Measurements from ENCODE around the gene MRPS10.

GRCh38 chr6:42259286-42259685 is 41.6 kb upstream of the MRPS10 start:
- TF ChIP-seq, protein P1, sequence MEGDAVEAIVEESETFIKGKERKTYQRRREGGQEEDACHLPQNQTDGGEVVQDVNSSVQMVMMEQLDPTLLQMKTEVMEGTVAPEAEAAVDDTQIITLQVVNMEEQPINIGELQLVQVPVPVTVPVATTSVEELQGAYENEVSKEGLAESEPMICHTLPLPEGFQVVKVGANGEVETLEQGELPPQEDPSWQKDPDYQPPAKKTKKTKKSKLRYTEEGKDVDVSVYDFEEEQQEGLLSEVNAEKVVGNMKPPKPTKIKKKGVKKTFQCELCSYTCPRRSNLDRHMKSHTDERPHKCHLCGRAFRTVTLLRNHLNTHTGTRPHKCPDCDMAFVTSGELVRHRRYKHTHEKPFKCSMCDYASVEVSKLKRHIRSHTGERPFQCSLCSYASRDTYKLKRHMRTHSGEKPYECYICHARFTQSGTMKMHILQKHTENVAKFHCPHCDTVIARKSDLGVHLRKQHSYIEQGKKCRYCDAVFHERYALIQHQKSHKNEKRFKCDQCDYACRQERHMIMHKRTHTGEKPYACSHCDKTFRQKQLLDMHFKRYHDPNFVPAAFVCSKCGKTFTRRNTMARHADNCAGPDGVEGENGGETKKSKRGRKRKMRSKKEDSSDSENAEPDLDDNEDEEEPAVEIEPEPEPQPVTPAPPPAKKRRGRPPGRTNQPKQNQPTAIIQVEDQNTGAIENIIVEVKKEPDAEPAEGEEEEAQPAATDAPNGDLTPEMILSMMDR (IDR thresholded peaks at IDR 0.05 in 2 of 3, conservative IDR thresholded peaks at IDR 0.05 in 1 of 3; ENCODE audit: control insufficient read depth in 2 of 3, extremely low read depth in 1 of 3, insufficient read depth in 1 of 3, low read depth in 3 of 3, low read length in 3 of 3): no peak
- TF ChIP-seq NBN (IDR thresholded peaks at IDR 0.05): no peak

All from GM12878 (cell line).